ENCODE measurements around the gene KHNYN.

DNA sequence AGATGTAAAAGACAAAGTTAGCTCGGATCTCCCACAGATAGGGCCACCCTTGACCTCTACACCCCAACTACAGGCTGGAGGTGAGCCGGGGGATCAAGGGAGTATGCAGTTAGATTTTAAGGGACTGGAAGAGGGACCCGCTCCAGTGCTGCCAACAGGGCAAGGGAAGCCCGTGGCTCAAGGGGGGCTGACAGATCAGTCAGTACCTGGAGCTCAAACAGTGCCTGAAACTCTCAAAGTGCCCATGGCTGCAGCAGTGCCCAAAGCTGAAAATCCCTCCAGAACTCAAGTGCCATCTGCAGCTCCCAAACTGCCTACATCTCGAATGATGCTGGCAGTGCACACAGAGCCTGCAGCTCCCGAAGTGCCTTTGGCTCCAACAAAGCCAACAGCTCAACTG lies 20.6 kb upstream of the KHNYN start:
- TF ChIP-seq, protein P1, sequence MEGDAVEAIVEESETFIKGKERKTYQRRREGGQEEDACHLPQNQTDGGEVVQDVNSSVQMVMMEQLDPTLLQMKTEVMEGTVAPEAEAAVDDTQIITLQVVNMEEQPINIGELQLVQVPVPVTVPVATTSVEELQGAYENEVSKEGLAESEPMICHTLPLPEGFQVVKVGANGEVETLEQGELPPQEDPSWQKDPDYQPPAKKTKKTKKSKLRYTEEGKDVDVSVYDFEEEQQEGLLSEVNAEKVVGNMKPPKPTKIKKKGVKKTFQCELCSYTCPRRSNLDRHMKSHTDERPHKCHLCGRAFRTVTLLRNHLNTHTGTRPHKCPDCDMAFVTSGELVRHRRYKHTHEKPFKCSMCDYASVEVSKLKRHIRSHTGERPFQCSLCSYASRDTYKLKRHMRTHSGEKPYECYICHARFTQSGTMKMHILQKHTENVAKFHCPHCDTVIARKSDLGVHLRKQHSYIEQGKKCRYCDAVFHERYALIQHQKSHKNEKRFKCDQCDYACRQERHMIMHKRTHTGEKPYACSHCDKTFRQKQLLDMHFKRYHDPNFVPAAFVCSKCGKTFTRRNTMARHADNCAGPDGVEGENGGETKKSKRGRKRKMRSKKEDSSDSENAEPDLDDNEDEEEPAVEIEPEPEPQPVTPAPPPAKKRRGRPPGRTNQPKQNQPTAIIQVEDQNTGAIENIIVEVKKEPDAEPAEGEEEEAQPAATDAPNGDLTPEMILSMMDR (conservative IDR thresholded peaks at IDR 0.05): no peak
- TF ChIP-seq ZFX (IDR thresholded peaks at IDR 0.05): no peak

Data from C4-2B (cell line).